Hepatocyte (in vitro differentiated cells): ENCODE measurements around the gene SLC34A3.

Experiments
- EZH2 ChIP-seq: fragments of 200-600 bp; sonication (generic); IDR thresholded peaks from 2 replicates; pipeline ENCODE4 v1.6.1; 2016; ENCODE audit warnings: antibody characterized with exemption, mild to moderate bottlenecking, borderline replicate concordance
- EZH2phosphoT487 ChIP-seq: fragments of 200-600 bp; sonication (generic); IDR thresholded peaks from one replicate; pipeline ENCODE4 v1.6.1; 2018; ENCODE audit warnings: antibody characterized with exemption, mild to moderate bottlenecking, low read depth, moderate library complexity; ENCODE audit not compliant: unreplicated experiment, severe bottlenecking
- TF ChIP-seq, protein P1 (sequence below): fragments of 200-600 bp; sonication (generic); IDR thresholded peaks from 2 replicates; pipeline ENCODE4 v1.5.1; 2016; ENCODE audit warnings: antibody characterized with exemption, mild to moderate bottlenecking; ENCODE audit not compliant: poor library complexity

DNA sequence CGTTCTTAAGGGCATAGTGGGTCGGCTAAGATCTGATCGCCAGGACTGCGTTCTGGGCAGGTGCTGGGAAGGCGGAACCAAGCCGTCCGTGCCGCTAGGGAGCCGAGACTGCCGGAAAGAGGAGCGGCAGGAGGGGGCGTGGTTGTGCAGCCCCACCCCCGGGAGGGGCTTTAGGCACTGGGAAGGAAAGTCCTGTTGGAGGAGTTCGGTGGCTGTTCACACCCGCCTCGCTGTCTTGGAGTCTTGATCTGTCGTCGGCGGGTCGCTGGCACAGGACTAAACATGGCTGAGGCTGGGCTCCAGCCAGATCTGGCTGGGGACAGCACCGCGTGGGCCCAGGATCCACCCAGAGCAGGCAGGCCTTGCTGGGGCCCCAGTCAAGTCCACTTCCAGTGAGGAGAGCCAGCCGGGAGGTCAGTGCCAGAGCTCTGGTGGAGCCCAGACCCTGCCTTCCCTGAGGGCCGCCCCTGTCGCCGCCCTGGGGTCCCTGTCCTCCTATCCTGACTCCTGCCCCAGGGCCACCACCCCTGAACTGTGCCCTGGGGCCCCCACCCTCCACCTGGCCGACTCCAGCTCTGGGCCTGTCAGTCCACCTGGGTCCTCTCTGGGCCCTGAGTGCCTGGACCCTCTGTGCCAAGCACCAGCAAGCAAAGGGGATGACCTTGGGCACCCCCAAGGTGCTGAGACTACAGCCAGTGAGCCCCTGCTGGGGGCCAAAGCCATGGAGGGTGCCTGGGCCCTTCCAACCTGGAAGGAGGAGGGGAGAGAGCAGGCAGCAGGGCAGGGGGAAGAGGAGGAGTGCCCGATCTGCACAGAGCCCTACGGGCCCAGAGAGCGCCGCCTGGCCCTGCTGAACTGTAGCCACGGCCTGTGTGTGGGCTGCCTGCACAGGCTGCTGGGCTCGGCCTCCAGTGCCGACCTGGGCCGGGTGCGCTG, 13.2 kb upstream of the SLC34A3 start:
- TF ChIP-seq, protein P1, sequence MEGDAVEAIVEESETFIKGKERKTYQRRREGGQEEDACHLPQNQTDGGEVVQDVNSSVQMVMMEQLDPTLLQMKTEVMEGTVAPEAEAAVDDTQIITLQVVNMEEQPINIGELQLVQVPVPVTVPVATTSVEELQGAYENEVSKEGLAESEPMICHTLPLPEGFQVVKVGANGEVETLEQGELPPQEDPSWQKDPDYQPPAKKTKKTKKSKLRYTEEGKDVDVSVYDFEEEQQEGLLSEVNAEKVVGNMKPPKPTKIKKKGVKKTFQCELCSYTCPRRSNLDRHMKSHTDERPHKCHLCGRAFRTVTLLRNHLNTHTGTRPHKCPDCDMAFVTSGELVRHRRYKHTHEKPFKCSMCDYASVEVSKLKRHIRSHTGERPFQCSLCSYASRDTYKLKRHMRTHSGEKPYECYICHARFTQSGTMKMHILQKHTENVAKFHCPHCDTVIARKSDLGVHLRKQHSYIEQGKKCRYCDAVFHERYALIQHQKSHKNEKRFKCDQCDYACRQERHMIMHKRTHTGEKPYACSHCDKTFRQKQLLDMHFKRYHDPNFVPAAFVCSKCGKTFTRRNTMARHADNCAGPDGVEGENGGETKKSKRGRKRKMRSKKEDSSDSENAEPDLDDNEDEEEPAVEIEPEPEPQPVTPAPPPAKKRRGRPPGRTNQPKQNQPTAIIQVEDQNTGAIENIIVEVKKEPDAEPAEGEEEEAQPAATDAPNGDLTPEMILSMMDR, result no peak
- TF ChIP-seq EZH2 (no peak), EZH2phosphoT487 (no peak)
